Activated CD8-positive, alpha-beta T cell treated with anti-CD3 and anti-CD28 coated beads, Interleukin-2, amount 10 ng/mL, durations not matched to agents 7 days and 5 days (primary cell): ENCODE results near the gene PLCB2. TPM values are rescaled to one million over a fixed set of nuclear protein-coding genes. Genes with fewer than 3 reads are reported as not detected.

Experiments
- ATAC-seq: fragments of 150-1000 bp; cut with Tn5 transposase; one replicate; pipeline ENCODE4 v1.10.0; 2021; ENCODE audit warnings: moderate library complexity
- CTCF ChIA-PET: fragments of 350-600 bp; sonication (Branson Sonifier 250); formaldehyde crosslinking; loops from one replicate; lab custom pipeline; 2021; ENCODE audit warnings: antibody characterized with exemption; lab: Charles Lee
- POLR2A ChIA-PET: fragments of 350-600 bp; sonication (Branson Sonifier 250); formaldehyde crosslinking; loops from one replicate; lab custom pipeline; 2021; ENCODE audit warnings: antibody characterized with exemption; lab: Charles Lee
- DNase-seq: peaks from one replicate; pipeline ENCODE4 v3.0.0-alpha.2; 2020
- H3K27ac Mint-ChIP-seq: one replicate; pipeline ENCODE4 v1.8.0; 2021; ENCODE audit warnings: mild to moderate bottlenecking, mixed read lengths
- H3K27me3 Mint-ChIP-seq: one replicate; pipeline ENCODE4 v1.8.0; 2021; ENCODE audit warnings: low read depth, mixed read lengths
- H3K36me3 Mint-ChIP-seq: one replicate; pipeline ENCODE4 v1.8.0; 2021; ENCODE audit warnings: low read depth, mixed read lengths
- H3K4me1 Mint-ChIP-seq: one replicate; pipeline ENCODE4 v1.8.0; 2021; ENCODE audit warnings: low read depth, mixed read lengths
- H3K4me3 Mint-ChIP-seq: one replicate; pipeline ENCODE4 v1.8.0; 2021; ENCODE audit warnings: mild to moderate bottlenecking, mixed read lengths
- H3K9me3 Mint-ChIP-seq: one replicate; pipeline ENCODE4 v1.8.0; 2022; ENCODE audit warnings: mixed read lengths; ENCODE audit not compliant: insufficient read depth
- total RNA-seq, 2 experiments: library from RNA; stranded (reverse); gene quantifications; one replicate each; pipeline ENCODE4 v1.2.3, GENCODE V29; 2021

Gene PLCB2
- total RNA-seq, 2 experiments from 2014 or later: 133 to 160 TPM

GRCh38 chr15:40276927-40277326 is 30.8 kb downstream of the PLCB2 start:
- ATAC-seq (no peak), DNase-seq (no peak)
- Mint-ChIP-seq H3K27ac (no peak overlapping the region), H3K36me3 (no peaks in the 10 kb centered on the region), H3K4me1 (peaks cover 21% of the 10 kb centered on the region), H3K9me3 (no peaks in the 10 kb centered on the region), H3K27me3 (peaks cover 37% of the 10 kb centered on the region), H3K4me3 (no peak overlapping the region)
- ChIA-PET CTCF (interaction anchor here (1.4 to 9.8 kb wide), 4 partner anchors 36 to 62 kb away, joined by 8 to 559 read pairs (median 158); partner anchors contain the start of genes CCDC9B, INAFM2, PAK6 and PLCB2), POLR2A (interaction anchor here (2.9 kb wide), 1 partner anchor 32 kb away, joined by 21 read pairs; the partner anchor contains the start of gene PLCB2)

DNA sequence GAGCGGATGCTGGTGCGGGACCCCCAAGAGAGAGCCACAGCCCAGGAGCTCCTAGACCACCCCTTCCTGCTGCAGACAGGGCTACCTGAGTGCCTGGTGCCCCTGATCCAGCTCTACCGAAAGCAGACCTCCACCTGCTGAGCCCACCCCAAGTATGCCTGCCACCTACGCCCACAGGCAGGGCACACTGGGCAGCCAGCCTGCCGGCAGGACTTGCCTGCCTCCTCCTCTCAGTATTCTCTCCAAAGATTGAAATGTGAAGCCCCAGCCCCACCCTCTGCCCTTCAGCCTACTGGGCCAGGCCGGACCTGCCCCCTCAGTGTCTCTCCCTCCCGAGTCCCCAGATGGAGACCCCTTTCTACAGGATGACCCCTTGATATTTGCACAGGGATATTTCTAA is 31.8 kb downstream of the PLCB2 start:
- peaks cover 33% of the 10 kb centered on the region for H3K27me3 Mint-ChIP-seq
- no peak for DNase-seq
- H3K4me1 Mint-ChIP-seq: peaks cover 21% of the 10 kb centered on the region
- H3K36me3 Mint-ChIP-seq: no peaks in the 10 kb centered on the region
- H3K9me3 Mint-ChIP-seq: no peaks in the 10 kb centered on the region
- no peak for ATAC-seq
- ChIA-PET POLR2A (no interaction called here), CTCF (interaction anchor here (0.9 to 9.8 kb wide), 11 partner anchors 10 to 246 kb away, joined by 3 to 559 read pairs (median 9); partner anchors contain the start of genes ANKRD63, INAFM2, PAK6 and PLCB2)
- H3K27ac Mint-ChIP-seq: no peak overlapping the region
- H3K4me3 Mint-ChIP-seq: no peak overlapping the region

DNA sequence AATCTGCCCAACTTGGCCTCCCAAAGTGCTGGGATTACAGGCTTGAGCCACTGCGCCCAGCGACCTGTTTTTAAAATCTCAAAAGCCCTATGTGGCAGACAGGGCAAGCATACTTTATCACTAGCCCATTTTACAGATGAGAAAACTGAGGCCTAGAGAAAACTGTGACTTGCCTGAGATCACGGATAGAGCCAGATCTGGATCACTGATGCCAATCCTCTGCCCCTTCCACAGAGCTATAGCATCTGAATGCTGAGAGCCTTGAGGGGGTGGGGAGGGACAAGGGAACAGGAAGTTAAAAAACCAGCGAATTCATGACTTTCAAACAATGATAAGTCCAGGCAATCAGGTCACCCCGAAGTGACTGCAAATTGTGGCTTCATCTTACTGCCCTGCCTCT is 32.2 kb downstream of the PLCB2 start:
- no peak overlapping the region for H3K27ac Mint-ChIP-seq
- peaks cover 29% of the 10 kb centered on the region for H3K27me3 Mint-ChIP-seq
- no peak overlapping the region for H3K4me3 Mint-ChIP-seq
- H3K4me1 Mint-ChIP-seq: peaks cover 21% of the 10 kb centered on the region
- POLR2A ChIA-PET: no interaction called here
- no peaks in the 10 kb centered on the region for H3K36me3 Mint-ChIP-seq
- no peaks in the 10 kb centered on the region for H3K9me3 Mint-ChIP-seq
- no peak for DNase-seq
- CTCF ChIA-PET: interaction anchor here (0.9 to 9.8 kb wide), 18 partner anchors 11 to 245 kb away, joined by 3 to 559 read pairs (median 10); partner anchors contain the start of genes ANKRD63, INAFM2, IVD and PAK6
- no peak for ATAC-seq

DNA sequence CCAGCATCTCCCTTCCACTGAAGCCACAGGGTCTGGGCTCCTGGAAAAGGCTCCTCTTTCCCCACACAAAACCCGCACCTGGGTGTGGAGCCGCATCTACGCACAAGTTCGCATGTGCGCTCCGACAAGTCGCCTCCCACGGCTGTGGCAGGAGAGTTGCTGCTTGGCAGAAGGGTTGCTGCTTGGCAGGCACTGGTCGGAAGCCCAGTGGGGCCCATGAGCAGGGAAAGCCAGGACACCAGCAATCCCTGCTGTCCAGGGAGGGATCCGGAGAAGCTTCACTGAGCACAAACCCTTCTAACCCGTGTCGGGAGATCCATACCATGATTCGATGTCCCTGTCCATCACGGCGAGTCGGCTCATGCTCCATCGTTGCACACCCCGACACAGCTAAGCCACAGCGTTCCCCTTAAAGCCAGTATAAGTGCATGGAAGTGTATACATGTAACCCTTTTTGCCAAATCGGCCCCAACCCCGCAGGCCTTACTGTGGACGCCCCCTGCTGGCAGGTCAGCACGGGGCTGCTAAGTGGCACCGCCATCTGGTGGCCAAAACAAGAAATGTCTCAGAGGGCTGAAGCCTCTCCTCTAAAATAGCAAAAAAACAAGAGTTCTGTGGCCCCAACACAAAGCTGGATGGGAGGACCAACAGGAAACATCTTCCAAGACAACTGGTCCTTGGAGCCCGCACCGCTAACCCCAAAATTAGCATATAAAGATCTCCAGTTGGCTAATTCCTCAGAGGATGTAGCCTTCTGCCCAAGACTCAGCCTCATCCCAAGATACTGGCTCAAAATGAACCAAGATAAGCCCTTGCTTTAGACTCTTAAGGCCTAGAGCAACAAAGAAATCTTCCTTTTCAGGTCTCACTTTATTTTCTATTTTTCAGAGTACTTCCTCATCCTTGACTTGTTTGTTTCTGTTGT is 33.1 kb downstream of the PLCB2 start:
- H3K36me3 Mint-ChIP-seq: no peaks in the 10 kb centered on the region
- DNase-seq (peak; percentile 91), ATAC-seq (peak; percentile 60)
- CTCF ChIA-PET: interaction anchor here (0.6 to 9.8 kb wide), 67 partner anchors 11 to 1820 kb away, joined by 3 to 559 read pairs (median 4); partner anchors contain the start of genes ANKRD63, BUB1B, FSIP1 and INAFM2
- no peaks in the 10 kb centered on the region for H3K9me3 Mint-ChIP-seq
- no peak overlapping the region for H3K27ac Mint-ChIP-seq
- peaks cover 21% of the 10 kb centered on the region for H3K4me1 Mint-ChIP-seq
- H3K4me3 Mint-ChIP-seq: no peak overlapping the region
- POLR2A ChIA-PET: interaction anchor here (1.0 kb wide), 1 partner anchor 113 kb away, joined by 3 read pairs; no protein-coding TSS in a partner anchor
- peaks cover 25% of the 10 kb centered on the region for H3K27me3 Mint-ChIP-seq

- Mint-ChIP-seq H3K4me1 (peaks cover 17% of the 10 kb centered on the region), H3K36me3 (no peaks in the 10 kb centered on the region), H3K4me3 (no peak overlapping the region), H3K27ac (no peak overlapping the region), H3K27me3 (peaks cover 15% of the 10 kb centered on the region), H3K9me3 (no peaks in the 10 kb centered on the region)
- CTCF ChIA-PET: interaction anchor here (0.8 to 9.8 kb wide), 29 partner anchors 10 to 489 kb away, joined by 3 to 559 read pairs (median 12); partner anchors contain the start of genes ANKRD63, BAHD1, BUB1B and INAFM2
- ATAC-seq (no peak), DNase-seq (no peak)
- POLR2A ChIA-PET: interaction anchor here (1.1 to 1.3 kb wide), 2 partner anchors 34 to 56 kb away, joined by 3 to 5 read pairs; partner anchors contain the start of gene PLCB2
These were observed 34.3 kb downstream of the PLCB2 start for GRCh38 chr15:40273428-40273827.

- peaks cover 10% of the 10 kb centered on the region for H3K27me3 Mint-ChIP-seq
- H3K9me3 Mint-ChIP-seq: no peaks in the 10 kb centered on the region
- no peak overlapping the region for H3K27ac Mint-ChIP-seq
- ChIA-PET POLR2A (no interaction called here), CTCF (interaction anchor here (0.6 to 9.8 kb wide), 20 partner anchors 9 to 488 kb away, joined by 3 to 559 read pairs (median 26); partner anchors contain the start of genes ANKRD63, BAHD1, CCDC9B and INAFM2)
- peak; percentile 37 for DNase-seq
- ATAC-seq: peak; percentile 41
- no peaks in the 10 kb centered on the region for H3K36me3 Mint-ChIP-seq
- H3K4me3 Mint-ChIP-seq: no peak overlapping the region
- peaks cover 17% of the 10 kb centered on the region for H3K4me1 Mint-ChIP-seq
These were observed 35.2 kb downstream of the PLCB2 start for GRCh38 chr15:40272485-40273056.

DNA sequence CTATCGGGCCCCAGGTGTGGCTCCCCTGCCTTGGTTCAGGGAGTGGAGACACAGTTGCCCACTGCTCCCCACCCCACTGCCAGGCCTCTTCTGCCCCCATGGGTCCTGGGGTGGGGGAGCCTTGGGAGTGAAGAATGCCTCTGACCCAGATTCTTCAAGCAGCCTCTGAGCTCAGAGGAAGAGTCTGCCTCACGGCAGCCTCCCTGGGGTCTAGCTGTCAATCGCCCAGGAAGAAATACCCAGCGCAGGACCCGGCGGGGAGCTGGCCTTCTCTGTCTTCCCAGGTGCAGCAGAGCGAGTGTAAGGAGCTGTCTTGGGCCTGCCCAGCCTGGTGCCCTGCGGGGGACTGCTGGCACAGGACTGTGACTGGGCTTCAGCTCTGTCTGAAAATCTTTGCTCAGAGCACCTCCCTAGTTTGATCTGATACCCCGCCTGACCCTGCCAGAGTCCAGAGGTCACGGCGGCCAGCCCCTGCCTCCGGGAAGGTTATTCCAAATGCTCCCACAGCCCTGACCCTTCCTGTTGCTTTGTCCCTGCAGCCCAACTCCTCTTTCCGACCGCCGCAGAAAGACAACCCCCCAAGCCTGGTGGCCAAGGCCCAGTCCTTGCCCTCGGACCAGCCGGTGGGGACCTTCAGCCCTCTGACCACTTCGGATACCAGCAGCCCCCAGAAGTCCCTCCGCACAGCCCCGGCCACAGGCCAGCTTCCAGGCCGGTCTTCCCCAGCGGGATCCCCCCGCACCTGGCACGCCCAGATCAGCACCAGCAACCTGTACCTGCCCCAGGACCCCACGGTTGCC is 35.9 kb downstream of the PLCB2 start:
- Mint-ChIP-seq H3K27me3 (peaks cover 5% of the 10 kb centered on the region), H3K4me1 (peaks cover 11% of the 10 kb centered on the region), H3K27ac (no peak overlapping the region), H3K9me3 (no peaks in the 10 kb centered on the region), H3K36me3 (no peaks in the 10 kb centered on the region), H3K4me3 (no peak overlapping the region)
- ChIA-PET CTCF (interaction anchor here (0.6 to 9.8 kb wide), 11 partner anchors 8 to 231 kb away, joined by 3 to 559 read pairs (median 27); partner anchors contain the start of genes CCDC9B, INAFM2, PAK6 and PLCB2), POLR2A (no interaction called here)
- DNase-seq (no peak), ATAC-seq (no peak)

DNA sequence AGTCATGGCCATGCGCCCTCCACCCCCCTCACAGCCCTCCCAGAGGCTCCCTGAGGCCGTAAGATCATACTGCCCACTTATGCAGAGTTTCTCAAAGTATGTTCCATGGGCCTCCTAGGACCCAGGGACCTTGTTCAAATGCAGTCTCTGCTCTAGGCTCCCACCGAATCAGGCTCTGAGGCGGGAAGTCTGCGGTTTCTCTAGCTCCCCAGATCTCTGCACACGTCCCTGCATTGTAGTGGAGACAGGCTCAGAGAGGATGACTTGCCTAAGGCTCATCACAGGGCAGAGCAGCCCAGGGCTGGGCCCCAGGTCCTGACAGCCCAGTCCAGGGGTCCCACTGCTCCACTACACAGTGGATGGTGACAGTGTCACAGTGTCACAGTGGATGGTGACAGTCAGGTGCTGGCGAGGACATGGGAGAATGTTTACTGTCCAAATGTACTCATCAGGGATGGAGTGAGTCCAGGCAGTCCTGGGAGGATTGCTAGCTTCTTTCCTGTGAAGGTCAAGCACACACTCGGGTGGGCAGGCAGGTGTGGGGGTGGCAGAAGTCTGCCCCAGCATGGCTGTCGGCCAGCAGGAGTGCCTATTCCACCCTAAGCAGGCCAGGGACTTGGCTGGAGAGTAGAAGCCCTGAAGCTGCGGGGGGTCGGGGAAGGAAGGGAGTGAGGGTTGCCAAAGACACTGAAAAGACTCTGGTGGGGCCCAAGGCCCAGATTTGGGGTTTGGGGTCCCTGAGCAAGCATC is 37.3 kb downstream of the PLCB2 start:
- POLR2A ChIA-PET: no interaction called here
- H3K9me3 Mint-ChIP-seq: no peaks in the 10 kb centered on the region

DNA sequence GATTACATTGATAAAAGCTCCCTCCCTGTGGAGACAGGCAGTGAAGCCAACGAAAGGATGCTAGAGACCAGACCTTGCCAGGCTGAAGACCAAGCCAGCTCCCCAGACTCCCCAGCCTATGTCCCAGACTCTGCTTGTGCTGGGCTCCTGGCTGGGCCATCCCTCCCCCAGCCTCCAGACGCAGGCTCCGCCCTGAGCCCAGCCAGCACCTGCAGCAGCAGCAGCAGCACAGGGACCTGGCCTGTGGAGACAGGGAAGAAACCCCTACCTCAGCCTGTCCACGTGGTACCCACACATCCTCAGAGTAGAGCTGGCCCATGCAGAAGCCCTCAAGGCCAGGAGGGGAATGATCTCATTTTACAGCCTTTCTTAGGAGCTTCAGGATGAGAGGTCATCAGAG is 38.1 kb downstream of the PLCB2 start:
- Mint-ChIP-seq H3K36me3 (no peaks in the 10 kb centered on the region), H3K27ac (no peak overlapping the region), H3K9me3 (no peaks in the 10 kb centered on the region), H3K4me3 (no peak overlapping the region), H3K27me3 (no peaks in the 10 kb centered on the region), H3K4me1 (no peaks in the 10 kb centered on the region)
- DNase-seq (no peak), ATAC-seq (no peak)
- POLR2A ChIA-PET: no interaction called here
- CTCF ChIA-PET: interaction anchor here (0.9 to 7.6 kb wide), 6 partner anchors 10 to 224 kb away, joined by 3 to 214 read pairs (median 4); no protein-coding TSS in a partner anchor

More for the DNA sequence above, 37.3 kb downstream of the PLCB2 start:
- Mint-ChIP-seq H3K27me3 (no peaks in the 10 kb centered on the region), H3K4me1 (peaks cover 3% of the 10 kb centered on the region), H3K36me3 (no peaks in the 10 kb centered on the region), H3K4me3 (no peak overlapping the region), H3K27ac (peak overlapping the region; percentile 23)
- CTCF ChIA-PET: interaction anchor here (0.9 to 7.6 kb wide), 7 partner anchors 9 to 225 kb away, joined by 3 to 214 read pairs (median 3); no protein-coding TSS in a partner anchor
- DNase-seq (peak; percentile 31), ATAC-seq (peak; percentile 38)

DNA sequence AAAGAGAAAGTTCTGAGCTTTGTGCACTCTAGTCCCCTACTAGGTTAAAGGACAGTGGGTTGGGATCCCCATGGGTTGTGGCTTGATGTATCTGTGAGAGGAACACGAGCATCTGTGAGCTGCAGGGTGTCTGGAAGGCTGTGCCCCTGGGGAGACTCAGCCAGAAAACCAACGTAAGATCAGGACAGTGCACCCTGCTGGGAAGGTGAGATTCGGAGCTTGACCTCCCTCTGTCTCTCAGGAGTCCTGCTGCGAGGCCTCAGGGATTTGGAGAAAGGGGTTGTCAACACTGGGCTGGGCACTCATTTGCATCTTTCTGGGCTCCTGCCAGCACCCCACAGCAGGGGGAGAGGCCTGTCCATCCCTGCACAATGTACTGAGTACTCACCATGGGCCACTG is 40.1 kb downstream of the PLCB2 start:
- no peak for ATAC-seq
- ChIA-PET CTCF (interaction anchor here (1.5 kb wide), 1 partner anchor 222 kb away, joined by 3 read pairs; no protein-coding TSS in a partner anchor), POLR2A (no interaction called here)
- H3K27ac Mint-ChIP-seq: no peak overlapping the region
- no peaks in the 10 kb centered on the region for H3K27me3 Mint-ChIP-seq
- H3K36me3 Mint-ChIP-seq: no peaks in the 10 kb centered on the region
- no peaks in the 10 kb centered on the region for H3K9me3 Mint-ChIP-seq
- no peak overlapping the region for H3K4me3 Mint-ChIP-seq
- no peak for DNase-seq
- no peaks in the 10 kb centered on the region for H3K4me1 Mint-ChIP-seq
